H9 (cell line): ENCODE results near the gene TTC7B. TPM values are rescaled to one million over a fixed set of nuclear protein-coding genes. Genes with fewer than 3 reads are reported as not detected.

Source experiments
- DNase-seq: peaks from one replicate; pipeline ENCODE4 v3.0.0-alpha.2; 2017
- H2AFZ ChIP-seq: one replicate; pipeline ENCODE4 v1.6.1; 2013; ENCODE audit warnings: mild to moderate bottlenecking, low read length, control low read depth, moderate library complexity
- H2AK5ac ChIP-seq: 2 replicates; pipeline ENCODE4 v1.6.1; 2013; ENCODE audit warnings: low read length, control low read depth, mixed read lengths; ENCODE audit not compliant: insufficient read length
- H2BK120ac ChIP-seq: one replicate; pipeline ENCODE4 v1.6.1; 2013; ENCODE audit warnings: low read depth, mild to moderate bottlenecking, low read length, control low read depth, inconsistent platforms; ENCODE audit not compliant: poor library complexity, severe bottlenecking
- H2BK12ac ChIP-seq: 2 replicates; pipeline ENCODE4 v1.6.1; 2013; ENCODE audit warnings: low read length, control low read depth, mixed read lengths, low read depth; ENCODE audit not compliant: insufficient read length
- H2BK15ac ChIP-seq: 2 replicates; pipeline ENCODE4 v1.6.1; 2013; ENCODE audit warnings: low read depth, low read length, control low read depth
- H2BK20ac ChIP-seq: one replicate; pipeline ENCODE4 v1.6.1; 2013; ENCODE audit warnings: low read depth, mild to moderate bottlenecking, low read length, control low read depth, inconsistent platforms; ENCODE audit not compliant: poor library complexity, severe bottlenecking
- H2BK5ac ChIP-seq: 2 replicates; pipeline ENCODE4 v1.6.1; 2013; ENCODE audit warnings: low read length, control low read depth, mixed read lengths; ENCODE audit not compliant: insufficient read length
- H3K14ac ChIP-seq: 2 replicates; pipeline ENCODE4 v1.6.1; 2013; ENCODE audit warnings: low read length, control low read depth; ENCODE audit not compliant: insufficient read depth
- H3K18ac ChIP-seq: 2 replicates; pipeline ENCODE4 v1.6.1; 2013; ENCODE audit warnings: low read depth, mild to moderate bottlenecking, mixed read lengths, low read length, control low read depth; ENCODE audit not compliant: insufficient read length
- H3K23ac ChIP-seq: 2 replicates; pipeline ENCODE4 v1.6.1; 2013; ENCODE audit warnings: low read length, control low read depth, mixed read lengths, low read depth; ENCODE audit not compliant: insufficient read length
- H3K23me2 ChIP-seq: 2 replicates; pipeline ENCODE4 v1.6.1; 2013; ENCODE audit warnings: low read depth, mild to moderate bottlenecking, mixed read lengths, low read length, control low read depth; ENCODE audit not compliant: insufficient read length, poor library complexity, severe bottlenecking
- H3K27ac ChIP-seq: 2 replicates; pipeline ENCODE4 v1.5.1; 2013; ENCODE audit warnings: low read length, control low read depth, mixed read lengths, low read depth; ENCODE audit not compliant: insufficient read length
- H3K27me3 ChIP-seq: 2 replicates; pipeline ENCODE4 v1.6.1; 2013; ENCODE audit warnings: low read length, control low read depth, inconsistent platforms; ENCODE audit not compliant: insufficient read depth
- H3K4ac ChIP-seq: 2 replicates; pipeline ENCODE4 v1.6.1; 2013; ENCODE audit warnings: low read depth, mild to moderate bottlenecking, control low read depth, inconsistent platforms, low read length, moderate library complexity
- H3K4me1 ChIP-seq: 2 replicates; pipeline ENCODE4 v1.6.1; 2013; ENCODE audit warnings: low read length, control low read depth, inconsistent platforms; ENCODE audit not compliant: insufficient read depth
- H3K4me2 ChIP-seq: 2 replicates; pipeline ENCODE4 v1.6.1; 2013; ENCODE audit warnings: low read length, control low read depth, mixed read lengths; ENCODE audit not compliant: insufficient read length, insufficient read depth
- H3K56ac ChIP-seq: 2 replicates; pipeline ENCODE4 v1.6.1; 2013; ENCODE audit warnings: low read depth, mild to moderate bottlenecking, mixed read lengths, low read length, control low read depth; ENCODE audit not compliant: insufficient read length
- H3K79me1 ChIP-seq: 2 replicates; pipeline ENCODE4 v1.6.1; 2013; ENCODE audit warnings: low read depth, mild to moderate bottlenecking, moderate library complexity, low read length, control low read depth, inconsistent platforms; ENCODE audit not compliant: insufficient read depth, poor library complexity, severe bottlenecking
- H3K79me2 ChIP-seq: 2 replicates; pipeline ENCODE4 v1.6.1; 2013; ENCODE audit warnings: low read length, control low read depth, inconsistent platforms; ENCODE audit not compliant: insufficient read depth
- H3K9ac ChIP-seq: 2 replicates; pipeline ENCODE4 v1.6.1; 2013; ENCODE audit warnings: low read length, control low read depth, mixed read lengths; ENCODE audit not compliant: insufficient read length; ENCODE audit errors: extremely low read depth
- H3K9me3 ChIP-seq: one replicate; pipeline ENCODE4 v1.6.1; 2013; ENCODE audit warnings: low read depth, low read length, inconsistent platforms; ENCODE audit not compliant: control insufficient read depth
- H3T11ph ChIP-seq: one replicate; pipeline ENCODE4 v1.6.1; 2013; ENCODE audit warnings: mild to moderate bottlenecking, low read length, control low read depth, inconsistent platforms
- H4K20me1 ChIP-seq: one replicate; pipeline ENCODE4 v1.6.1; 2013; ENCODE audit not compliant: control insufficient read depth, insufficient read length, insufficient read depth
- H4K5ac ChIP-seq: 2 replicates; pipeline ENCODE4 v1.6.1; 2013; ENCODE audit warnings: low read depth, mild to moderate bottlenecking, mixed read lengths, low read length, control low read depth; ENCODE audit not compliant: insufficient read length
- H4K8ac ChIP-seq: replicated peaks from 2 replicates; pipeline ENCODE4 v1.6.1; 2013; ENCODE audit warnings: low read length, control low read depth, mixed read lengths, low read depth; ENCODE audit not compliant: insufficient read length
- H4K91ac ChIP-seq: 2 replicates; pipeline ENCODE4 v1.6.1; 2013; ENCODE audit warnings: low read depth, mild to moderate bottlenecking, moderate library complexity, mixed read lengths, low read length, control low read depth; ENCODE audit not compliant: insufficient read length
- H3K27ac Mint-ChIP-seq, 3 experiments: 2 replicates in 2 of 3; 3 replicates in 1 of 3; pipeline ENCODE4 v1.8.0; 2020 to 2021; ENCODE audit warnings: mixed read lengths in 3 of 3, mild to moderate bottlenecking in 1 of 3, moderate library complexity in 1 of 3
- H3K27me3 Mint-ChIP-seq: 2 replicates; pipeline ENCODE4 v1.8.0; 2021; ENCODE audit warnings: low read depth, mild to moderate bottlenecking, moderate library complexity, mixed read lengths
- H3K36me3 Mint-ChIP-seq, 3 experiments: 2 replicates in 2 of 3; 3 replicates in 1 of 3; pipeline ENCODE4 v1.8.0; 2020 to 2021; ENCODE audit warnings: low read depth in 3 of 3, mixed read lengths in 3 of 3; ENCODE audit not compliant: insufficient read depth in 1 of 3
- H3K4me1 Mint-ChIP-seq, 2 experiments: 2 replicates each; pipeline ENCODE4 v1.8.0; 2020; ENCODE audit warnings: mixed read lengths in 2 of 2
- H3K4me3 Mint-ChIP-seq, 2 experiments: 2 replicates in 1 of 2; 3 replicates in 1 of 2; pipeline ENCODE4 v1.8.0; 2020 to 2021; ENCODE audit warnings: mild to moderate bottlenecking in 2 of 2, mixed read lengths in 2 of 2, moderate library complexity in 1 of 2
- H3K9me3 Mint-ChIP-seq, 2 experiments: 2 replicates in 1 of 2; 3 replicates in 1 of 2; pipeline ENCODE4 v1.8.0; 2020; ENCODE audit warnings: mild to moderate bottlenecking in 2 of 2, mixed read lengths in 2 of 2, moderate library complexity in 1 of 2
- CTCF ChIP-seq: fragments of 200-600 bp; sonication (generic); conservative IDR thresholded peaks from 3 replicates; pipeline ENCODE4 v1.8.0; 2021; ENCODE audit warnings: antibody characterized with exemption, mild to moderate bottlenecking
- WGBS: extraction: QIAGEN DNeasy Blood & Tissue Kit; methylation state at CpG from one replicate; pipeline ENCODE4 v1.1.7; 2013; ENCODE audit warnings: missing lambda C conversion rate, low lambda C conversion rate, mixed read lengths; ENCODE audit not compliant: insufficient read length; ENCODE audit errors: extremely low coverage; 5-methylcytosine and 5-hydroxymethylcytosine counted together
- total RNA-seq: library from RNA; stranded (reverse); gene quantifications from 2 replicates; pipeline ENCODE4 v1.2.1, GENCODE V29; 2021

Gene TTC7B
- total RNA-seq, 1 experiment from 2014 or later: 33.7 TPM

GRCh38 chr14:90797451-90797850, 18.8 kb downstream of the TTC7B start:
- no peak for DNase-seq
- H3K36me3 Mint-ChIP-seq: peaks cover 0 to 4% (median 0%) of the 10 kb centered on the region in 3 experiments; a peak in 3 of 7 replicates
- Histone ChIP-seq H2BK120ac (no peak overlapping the region), H3K9ac (no peak overlapping the region), H2BK12ac (no peak overlapping the region), H3T11ph (no peak overlapping the region), H4K91ac (no peak overlapping the region), H4K20me1 (no peaks in the 10 kb centered on the region), H3K79me1 (no peaks in the 10 kb centered on the region), H2BK20ac (no peak overlapping the region), H3K4ac (no peak overlapping the region), H3K79me2 (no peaks in the 10 kb centered on the region), H3K4me2 (no peak overlapping the region), H2BK5ac (no peak overlapping the region), H3K56ac (no peak overlapping the region), H2BK15ac (no peak overlapping the region), H2AK5ac (no peak overlapping the region), H2AFZ (no peak overlapping the region), H3K27me3 (no peaks in the 10 kb centered on the region), H3K27ac (no peak overlapping the region), H4K5ac (no peak overlapping the region), H3K23ac (no peak overlapping the region), H3K14ac (no peak overlapping the region), H3K9me3 (no peaks in the 10 kb centered on the region), H3K18ac (no peak overlapping the region), H3K4me1 (no peaks in the 10 kb centered on the region), H4K8ac (no peak overlapping the region), H3K23me2 (no peaks in the 10 kb centered on the region)
- H3K27ac Mint-ChIP-seq: no peak overlapping the region; a peak in 1 of 7 replicates
- peaks cover 7 to 12% of the 10 kb centered on the region in 2 experiments; a peak in 3 of 4 replicates for H3K4me1 Mint-ChIP-seq
- no peaks in the 10 kb centered on the region for H3K27me3 Mint-ChIP-seq
- H3K4me3 Mint-ChIP-seq: no peak overlapping the region
- no peak for TF ChIP-seq CTCF
- WGBS: no CpG with 5 or more reads among the region's 3 CpGs
- H3K9me3 Mint-ChIP-seq: no peaks in the 10 kb centered on the region; a peak in 1 of 5 replicates
